ENCODE data around the gene ANKRD23. TPM values are rescaled to one million over a fixed set of nuclear protein-coding genes. Genes with fewer than 3 reads are reported as not detected.
A peak's percentile ranks its signal among the peaks of the same experiment; 100 is the strongest.

The ANKRD23 gene
- total and polyA plus RNA-seq, 2 of the 13 experiments (the other 11 are each of a cell fraction or from before 2014, with no cell fraction given): 1.5 to 1.6 TPM

DNA sequence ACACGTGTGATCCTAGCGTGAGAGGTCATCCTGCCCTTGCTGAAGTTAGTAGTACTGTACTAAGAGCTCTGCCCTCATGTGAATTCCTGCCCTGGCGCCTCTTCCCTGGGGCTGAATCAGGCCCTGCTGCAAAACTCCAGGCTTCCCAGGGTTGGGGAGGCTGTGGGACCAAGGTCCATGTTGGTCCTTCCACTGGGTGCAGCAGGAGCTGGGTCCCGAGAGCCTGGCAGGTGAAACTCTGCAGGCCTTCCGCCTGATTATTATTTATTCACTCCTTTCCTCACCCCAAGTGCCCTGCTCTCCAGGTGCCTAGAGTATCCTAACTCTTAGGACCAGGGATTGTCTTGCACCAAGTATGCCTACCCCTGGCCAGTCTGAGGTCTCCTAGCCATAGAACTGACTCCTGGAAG, 33.0 kb downstream of the ANKRD23 start (continued):
- TF ChIP-seq ZNF740 (CRISPR knock-in tag; IDR thresholded peaks at IDR 0.05) (no peak), STAG1 (CRISPR knock-in tag; IDR thresholded peaks at IDR 0.05) (no peak), KDM6A (CRISPR knock-in tag; IDR thresholded peaks at IDR 0.05; ENCODE audit: low read depth) (no peak), ADNP (CRISPR knock-in tag; IDR thresholded peaks at IDR 0.05) (no peak), NPAS2 (CRISPR knock-in tag; IDR thresholded peaks at IDR 0.05; ENCODE audit: borderline replicate concordance) (no peak), GPN1 (CRISPR knock-in tag; IDR thresholded peaks at IDR 0.05; ENCODE audit: borderline replicate concordance) (no peak), YEATS4 (CRISPR knock-in tag; IDR thresholded peaks at IDR 0.05; ENCODE audit: borderline replicate concordance) (no peak), SMAD9 (CRISPR knock-in tag; IDR thresholded peaks at IDR 0.05) (no peak), ZNF713 (CRISPR knock-in tag; IDR thresholded peaks at IDR 0.05) (no peak), ZFP37 (CRISPR knock-in tag; IDR thresholded peaks at IDR 0.05; ENCODE audit: borderline replicate concordance) (no peak), ZBTB8A (CRISPR knock-in tag; IDR thresholded peaks at IDR 0.05; ENCODE audit: borderline replicate concordance, low read depth) (no peak), GATAD2A (CRISPR knock-in tag; IDR thresholded peaks at IDR 0.05) (peak; percentile 71), ZFP90 (CRISPR knock-in tag; IDR thresholded peaks at IDR 0.05; ENCODE audit: borderline replicate concordance) (no peak), ZNF280B (CRISPR knock-in tag; IDR thresholded peaks at IDR 0.05; ENCODE audit: borderline replicate concordance) (no peak), ZMYM2 (CRISPR knock-in tag; IDR thresholded peaks at IDR 0.05) (no peak), ZNF7 (CRISPR knock-in tag; IDR thresholded peaks at IDR 0.05) (no peak), HHEX (CRISPR knock-in tag; IDR thresholded peaks at IDR 0.05) (no peak), NFYB (CRISPR knock-in tag; IDR thresholded peaks at IDR 0.05) (no peak), MIXL1 (CRISPR knock-in tag; IDR thresholded peaks at IDR 0.05) (no peak), ZNF562 (CRISPR knock-in tag; IDR thresholded peaks at IDR 0.05; ENCODE audit: borderline replicate concordance) (no peak), DBP (CRISPR knock-in tag; IDR thresholded peaks at IDR 0.05; ENCODE audit: not compliant biosample characterization) (no peak), TCF12 (IDR thresholded peaks at IDR 0.05) (no peak), TCF12 (CRISPR knock-in tag; IDR thresholded peaks at IDR 0.05) (no peak), EED (CRISPR knock-in tag; IDR thresholded peaks at IDR 0.05) (no peak)
- TF ChIP-seq, protein P1, sequence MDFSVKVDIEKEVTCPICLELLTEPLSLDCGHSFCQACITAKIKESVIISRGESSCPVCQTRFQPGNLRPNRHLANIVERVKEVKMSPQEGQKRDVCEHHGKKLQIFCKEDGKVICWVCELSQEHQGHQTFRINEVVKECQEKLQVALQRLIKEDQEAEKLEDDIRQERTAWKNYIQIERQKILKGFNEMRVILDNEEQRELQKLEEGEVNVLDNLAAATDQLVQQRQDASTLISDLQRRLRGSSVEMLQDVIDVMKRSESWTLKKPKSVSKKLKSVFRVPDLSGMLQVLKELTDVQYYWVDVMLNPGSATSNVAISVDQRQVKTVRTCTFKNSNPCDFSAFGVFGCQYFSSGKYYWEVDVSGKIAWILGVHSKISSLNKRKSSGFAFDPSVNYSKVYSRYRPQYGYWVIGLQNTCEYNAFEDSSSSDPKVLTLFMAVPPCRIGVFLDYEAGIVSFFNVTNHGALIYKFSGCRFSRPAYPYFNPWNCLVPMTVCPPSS (IDR thresholded peaks at IDR 0.05): no peak
- TF ChIP-seq, protein P2, sequence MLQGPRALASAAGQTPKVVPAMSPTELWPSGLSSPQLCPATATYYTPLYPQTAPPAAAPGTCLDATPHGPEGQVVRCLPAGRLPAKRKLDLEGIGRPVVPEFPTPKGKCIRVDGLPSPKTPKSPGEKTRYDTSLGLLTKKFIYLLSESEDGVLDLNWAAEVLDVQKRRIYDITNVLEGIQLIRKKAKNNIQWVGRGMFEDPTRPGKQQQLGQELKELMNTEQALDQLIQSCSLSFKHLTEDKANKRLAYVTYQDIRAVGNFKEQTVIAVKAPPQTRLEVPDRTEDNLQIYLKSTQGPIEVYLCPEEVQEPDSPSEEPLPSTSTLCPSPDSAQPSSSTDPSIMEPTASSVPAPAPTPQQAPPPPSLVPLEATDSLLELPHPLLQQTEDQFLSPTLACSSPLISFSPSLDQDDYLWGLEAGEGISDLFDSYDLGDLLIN (CRISPR knock-in tag; IDR thresholded peaks at IDR 0.05; ENCODE audit: borderline replicate concordance): no peak
- TF ChIP-seq, protein P3, sequence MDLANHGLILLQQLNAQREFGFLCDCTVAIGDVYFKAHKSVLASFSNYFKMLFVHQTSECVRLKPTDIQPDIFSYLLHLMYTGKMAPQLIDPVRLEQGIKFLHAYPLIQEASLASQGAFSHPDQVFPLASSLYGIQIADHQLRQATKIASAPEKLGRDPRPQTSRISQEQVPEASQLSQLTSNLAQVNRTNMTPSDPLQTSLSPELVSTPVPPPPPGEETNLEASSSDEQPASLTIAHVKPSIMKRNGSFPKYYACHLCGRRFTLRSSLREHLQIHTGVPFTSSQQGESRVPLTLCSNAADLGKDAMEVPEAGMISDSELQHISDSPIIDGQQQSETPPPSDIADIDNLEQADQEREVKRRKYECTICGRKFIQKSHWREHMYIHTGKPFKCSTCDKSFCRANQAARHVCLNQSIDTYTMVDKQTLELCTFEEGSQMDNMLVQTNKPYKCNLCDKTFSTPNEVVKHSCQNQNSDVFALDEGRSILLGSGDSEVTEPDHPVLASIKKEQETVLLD (CRISPR knock-in tag; IDR thresholded peaks at IDR 0.05; ENCODE audit: low read depth): no peak

Data from HepG2 (cell line).